Muscle of back (tissue), 11 donors: Measurements from ENCODE around the gene H1-8. TPM values are rescaled to one million over a fixed set of nuclear protein-coding genes. Genes with fewer than 3 reads are reported as not detected.
"Not testable (repeated sequence)": the region's sequence is repeated elsewhere in the genome, so short reads cannot be mapped to it uniquely, and the experiment has no call there.

ENCODE experiments used
- DNase-seq, 3 donors: peaks; one replicate each; pipeline versions ENCODE4 v3.0.0 to v3.0.0-alpha.2; 2013
- polyA plus RNA-seq, 10 donors: library from polyadenylated mRNA; unstranded; fragments of 120-200 nt; gene quantifications; one replicate each; pipeline ENCODE4 v1.2.1, GENCODE V29; 2013; ENCODE audit not compliant: insufficient read length in 10 of 10

H1-8 gene
- polyA plus RNA-seq, 10 donors = not detected

DNA sequence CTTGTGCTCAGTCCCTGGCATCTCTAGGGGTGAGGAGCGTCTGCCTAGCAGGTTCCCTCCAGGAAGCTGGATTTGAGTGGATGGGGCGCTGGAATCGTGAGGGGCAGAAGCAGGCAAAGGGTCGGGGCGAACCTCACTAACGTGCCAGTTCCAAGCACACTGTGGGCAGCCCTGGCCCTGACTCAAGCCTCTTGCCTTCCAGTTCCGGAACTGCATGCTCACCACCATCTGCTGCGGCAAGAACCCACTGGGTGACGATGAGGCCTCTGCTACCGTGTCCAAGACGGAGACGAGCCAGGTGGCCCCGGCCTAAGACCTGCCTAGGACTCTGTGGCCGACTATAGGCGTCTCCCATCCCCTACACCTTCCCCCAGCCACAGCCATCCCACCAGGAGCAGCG, 9.6 kb upstream of the H1-8 start:
- DNase-seq = no peak

GRCh38 chr3:129534428-129535027, 8.4 kb upstream of the H1-8 start:
- DNase-seq = no peak

- no peak for DNase-seq
These were observed 7.9 kb upstream of the H1-8 start for GRCh38 chr3:129535075-129535474.

- no peak for DNase-seq
These were observed 6.7 kb upstream of the H1-8 start for GRCh38 chr3:129536374-129536667.

DNA sequence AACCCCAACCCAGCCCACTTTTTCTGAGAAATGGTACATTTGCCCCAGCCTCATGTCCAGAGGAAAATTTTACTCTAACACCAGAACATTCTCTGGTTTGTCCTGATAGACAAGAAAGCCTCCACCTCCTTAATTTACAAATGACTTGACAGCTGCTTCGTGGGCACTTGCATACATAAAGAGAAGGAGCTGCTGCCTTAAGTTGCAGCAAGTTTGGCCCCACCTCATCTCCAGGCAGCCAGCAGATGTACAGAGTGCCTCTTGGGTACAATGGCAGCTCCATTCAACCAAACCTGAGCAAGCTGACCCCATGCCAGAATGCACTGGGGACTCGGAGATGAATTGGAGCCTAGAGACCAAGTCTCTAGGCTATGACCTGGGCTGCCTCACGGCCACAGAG, 6.2 kb upstream of the H1-8 start:
- no peak for DNase-seq

DNA sequence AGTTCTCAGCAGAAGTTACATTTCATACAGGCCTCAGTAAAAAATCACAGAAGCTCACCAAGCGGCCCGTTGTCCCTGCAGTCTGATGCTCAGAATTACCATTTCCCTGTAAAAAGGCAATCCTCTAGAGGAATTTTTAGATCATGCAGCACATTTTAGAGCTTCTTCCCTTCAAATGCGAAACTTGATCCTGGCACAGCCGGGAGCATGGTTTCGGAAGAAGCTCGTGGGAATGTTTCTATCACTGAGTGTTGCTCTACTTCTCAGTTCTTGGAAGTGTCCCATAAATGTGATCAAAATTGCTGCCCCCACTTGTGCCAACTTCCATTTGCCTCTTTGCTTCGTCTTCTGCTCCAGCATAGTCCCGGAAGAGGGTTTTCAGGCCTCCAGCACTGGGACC, 3.8 kb upstream of the H1-8 start:
- DNase-seq = no peak

- no peak for DNase-seq
These were observed 2.0 kb upstream of the H1-8 start for GRCh38 chr3:129540776-129541516.

DNA sequence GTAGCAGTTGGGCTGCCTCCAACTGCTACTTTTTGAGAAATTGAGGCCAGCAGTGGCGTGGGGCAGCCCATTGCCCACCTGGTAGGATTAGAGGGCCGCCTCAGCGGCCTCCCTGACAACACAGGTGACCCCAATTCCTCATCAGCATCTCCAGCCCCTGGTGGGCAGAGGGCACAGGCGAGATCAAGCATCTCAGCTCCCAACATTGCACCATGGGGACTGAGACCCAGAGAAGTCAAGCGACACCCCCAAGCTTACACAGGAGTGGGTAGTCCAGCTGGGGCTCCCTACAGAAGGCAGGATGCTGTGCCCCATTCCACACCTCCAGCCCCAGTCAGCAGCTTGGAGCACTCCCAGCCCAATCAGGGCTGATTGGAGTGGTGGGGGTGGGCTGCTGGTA, 228 bp upstream of the H1-8 start:
- DNase-seq = no peak

GRCh38 chr3:129543999-129544398, 1.0 kb downstream of the H1-8 start:
- DNase-seq = no peak

DNA sequence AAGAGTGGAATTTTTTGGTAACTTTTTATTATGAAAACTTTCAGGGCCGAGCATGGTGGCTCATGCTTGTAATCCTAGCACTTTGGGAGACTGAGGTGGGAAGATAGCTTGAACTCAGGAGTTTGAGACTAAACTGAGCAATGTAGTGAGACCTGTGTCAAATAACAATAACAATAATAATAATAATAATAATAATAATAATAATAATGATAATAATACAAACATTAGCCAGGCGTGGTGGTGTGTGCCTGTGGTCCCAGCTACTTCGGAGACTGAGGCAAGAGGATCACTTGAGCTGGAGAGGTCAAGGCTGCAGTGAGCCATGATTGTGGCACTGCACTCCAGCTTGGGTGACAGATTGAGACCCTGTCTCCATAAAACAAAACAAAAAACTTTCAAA, 3.0 kb downstream of the H1-8 start:
- DNase-seq = not testable (repeated sequence)

- DNase-seq = no peak
These were observed 4.3 kb downstream of the H1-8 start for GRCh38 chr3:129547241-129547640.

GRCh38 chr3:129548104-129548965, 5.4 kb downstream of the H1-8 start:
- DNase-seq = no peak

GRCh38 chr3:129549006-129549800, 6.2 kb downstream of the H1-8 start:
- DNase-seq = no peak

DNA sequence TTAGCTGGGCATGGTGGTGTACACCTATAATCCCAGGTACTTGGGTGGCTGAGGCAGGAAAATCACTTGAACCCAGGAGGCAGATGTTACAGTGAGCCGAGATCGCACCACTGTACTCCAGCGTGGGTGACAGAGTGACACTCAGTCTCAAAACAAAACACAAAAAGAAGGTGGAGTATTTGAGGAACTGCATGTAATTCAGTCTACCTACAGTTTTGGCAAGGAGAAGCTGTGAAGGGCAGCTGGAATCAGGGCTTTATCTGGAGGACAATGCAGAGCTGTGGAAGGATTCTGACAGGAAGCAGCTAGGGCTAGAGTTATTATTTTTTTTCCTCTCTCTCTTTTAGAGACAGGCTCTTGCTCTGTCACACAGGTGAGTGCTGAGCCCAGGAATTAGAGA, 6.8 kb downstream of the H1-8 start:
- no peak for DNase-seq

DNA sequence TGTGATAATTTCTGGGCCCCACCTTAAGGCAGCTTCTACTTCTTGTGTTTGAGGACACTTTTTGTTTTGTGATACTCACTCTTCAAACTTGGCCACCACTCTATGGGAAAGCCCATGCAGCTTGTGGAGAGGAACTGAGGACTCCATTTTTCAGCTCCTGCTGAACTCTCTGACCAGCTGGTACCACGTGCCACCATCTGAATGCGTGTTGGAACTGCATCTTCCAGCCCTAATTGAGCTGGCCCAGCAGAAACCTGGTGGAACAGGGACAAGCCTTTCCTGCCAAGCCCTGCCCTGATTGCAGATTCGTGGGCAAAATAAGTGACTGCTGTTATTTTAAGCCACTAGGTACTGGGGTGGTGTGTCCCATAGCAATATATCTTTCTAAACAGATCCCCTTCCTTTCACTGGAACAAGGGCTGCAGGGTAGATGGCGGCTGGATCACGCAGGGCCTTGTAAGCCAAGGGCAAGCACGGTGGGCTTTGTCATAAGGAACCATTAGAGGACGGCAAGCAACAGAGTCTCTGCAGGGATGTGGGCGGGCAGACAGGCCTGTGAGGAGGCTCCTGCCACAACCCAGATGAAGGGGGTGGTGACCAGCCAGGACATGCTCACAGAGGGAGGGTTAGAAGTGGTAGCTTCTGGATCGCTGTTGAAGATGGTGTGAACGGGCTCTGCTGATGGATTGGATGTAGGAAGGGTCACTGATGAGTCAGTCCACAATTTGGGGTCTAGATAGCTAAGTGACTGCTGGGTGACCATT, 9.5 kb downstream of the H1-8 start:
- no peak for DNase-seq

DNA sequence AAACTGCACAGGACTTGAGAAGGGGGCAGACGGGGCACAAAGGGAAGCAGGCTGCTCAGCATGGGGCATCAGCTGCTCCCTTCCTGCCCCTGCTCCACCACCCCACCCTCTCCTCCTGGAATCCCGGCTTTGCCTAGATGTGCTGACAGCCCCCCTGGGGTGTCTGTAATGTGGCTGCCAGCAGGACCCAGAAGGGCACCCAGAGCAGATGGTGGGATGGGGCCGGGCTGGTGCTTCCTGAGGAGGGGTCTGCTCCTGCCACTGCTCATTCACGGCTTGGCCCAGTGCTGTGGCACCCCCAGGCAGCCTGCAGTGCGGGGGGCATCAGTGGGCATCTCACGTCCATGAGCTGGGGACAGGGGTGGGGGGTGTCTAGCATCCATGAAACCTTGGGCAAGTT, 10.2 kb downstream of the H1-8 start:
- no peak for DNase-seq

- no peak for DNase-seq
These were observed 10.7 kb downstream of the H1-8 start for GRCh38 chr3:129553719-129554118.

GRCh38 chr3:129554356-129555152, 11.6 kb downstream of the H1-8 start:
- DNase-seq = peak in 1 of 3 donors; percentile 54

GRCh38 chr3:129555153-129555550, 12.2 kb downstream of the H1-8 start:
- no peak for DNase-seq

DNA sequence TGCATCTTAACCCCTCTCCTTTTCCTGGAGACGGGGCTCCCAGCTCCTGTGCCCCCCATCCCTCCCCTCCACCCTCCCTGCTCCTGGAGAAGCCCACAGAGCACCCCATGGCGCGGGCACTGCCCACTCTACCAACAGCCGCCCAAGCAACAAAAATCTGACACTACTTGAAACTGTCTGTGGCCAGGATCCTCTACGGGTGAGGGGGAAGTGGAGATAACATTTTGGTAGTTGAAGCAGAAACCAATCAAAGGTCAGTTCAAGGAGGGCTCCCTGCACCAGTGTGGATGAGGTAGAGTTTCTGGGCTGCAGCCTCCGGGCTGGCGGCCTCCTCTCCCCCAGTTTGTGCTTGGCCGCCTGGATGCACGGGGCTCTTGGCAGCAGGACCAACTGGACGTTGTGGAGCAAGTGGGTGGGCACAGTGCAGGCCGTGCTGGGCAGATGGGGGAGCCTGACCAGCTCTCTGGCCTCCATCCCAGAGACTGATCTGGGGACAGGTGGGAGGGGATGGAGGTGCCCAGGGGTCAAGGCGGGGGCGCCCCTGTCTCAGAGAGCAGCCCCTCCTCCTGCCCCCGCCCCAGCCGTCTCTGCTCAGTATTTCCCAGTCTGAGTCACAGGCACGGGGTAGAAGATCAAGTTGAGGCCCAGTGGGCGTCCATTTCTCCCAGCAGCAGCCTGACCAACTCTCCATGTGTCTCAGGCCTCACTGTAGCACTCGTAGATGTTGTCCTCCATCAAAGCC, 12.8 kb downstream of the H1-8 start:
- DNase-seq = no peak
